Measurements from ENCODE around the gene CISH. TPM values are rescaled to one million over a fixed set of nuclear protein-coding genes. Genes with fewer than 3 reads are reported as not detected.

The CISH gene
- total and polyA plus RNA-seq, 10 of the 15 experiments (the other 5 are each of a cell fraction or from before 2014, with no cell fraction given): 0.21 to 4.4 (median 1.8) TPM

GRCh38 chr3:50630877-50631276, 19.3 kb upstream of the CISH start:
- intact Hi-C loops (cut with micrococcal nuclease; ENCODE audit: unreplicated experiment) (no loop called here), in situ Hi-C loops (cut with MboI) (no loop called here)
- Histone ChIP-seq H3K4me1 (ENCODE audit: control insufficient read depth, insufficient read depth, low read length) (peaks cover 10% of the 10 kb centered on the region), H3K9me3 (replicated peaks; ENCODE audit: control insufficient read depth, insufficient read depth, low read length) (no peaks in the 10 kb centered on the region), H3K27ac (ENCODE audit: control insufficient read depth, insufficient read depth) (no peak overlapping the region), H3K27me3 (replicated peaks in 1 of 2; ENCODE audit: control insufficient read depth in 2 of 2, insufficient read depth in 2 of 2, low read length in 1 of 2) (no peaks in the 10 kb centered on the region), H3K79me2 (ENCODE audit: control insufficient read depth, insufficient read depth, low read length) (no peaks in the 10 kb centered on the region), H3K4me3 (no peak overlapping the region), H3K36me3 (ENCODE audit: control insufficient read depth in 2 of 2, insufficient read depth in 2 of 2, low read length in 1 of 2) (peaks cover 0 to 6% of the 10 kb centered on the region in 2 experiments; a peak in 2 of 4 replicates), H4K20me1 (ENCODE audit: control insufficient read depth, insufficient read depth) (no peaks in the 10 kb centered on the region), H3K4me2 (ENCODE audit: control insufficient read depth, insufficient read depth) (no peak overlapping the region), H3K9ac (ENCODE audit: control insufficient read depth, insufficient read depth, low read length) (no peak overlapping the region), H2AFZ (ENCODE audit: control insufficient read depth, low read depth, low read length) (no peak overlapping the region)
- CTCF ChIA-PET: interaction anchor here (1.0 to 3.1 kb wide), 4 partner anchors 10 to 162 kb away, joined by 3 to 13 read pairs (median 8); no protein-coding TSS in a partner anchor
- SMC1A ChIA-PET (ENCODE audit: uncharacterized antibody, unreplicated experiment): interaction anchor here (1.2 to 5.7 kb wide), 3 partner anchors 8 to 16 kb away, joined by 5 to 26 read pairs (median 12); partner anchors contain the start of gene MAPKAPK3
- RAD21 ChIA-PET (ENCODE audit: unreplicated experiment): interaction anchor here (2.4 kb wide), 1 partner anchor 12 kb away, joined by 7 read pairs; no protein-coding TSS in a partner anchor
- FAIRE-seq: no peak
- BruUV-seq (replicated peaks): no TSS peak
- TF ChIP-seq YY1 (IDR thresholded peaks at IDR 0.05; ENCODE audit: low read depth, low read length) (no peak), NKRF (conservative IDR thresholded peaks at IDR 0.05) (no peak), TCF12 (IDR thresholded peaks at IDR 0.05; ENCODE audit: low read depth, low read length) (no peak), EP300 (IDR thresholded peaks at IDR 0.05; ENCODE audit: borderline replicate concordance in 1 of 2, control insufficient read depth in 1 of 2, low read depth in 2 of 2, low read length in 2 of 2) (no peak)
- no peak for ATAC-seq
- 60% methylated on average over 7 of the region's 7 CpGs for WGBS (ENCODE audit: insufficient coverage, insufficient replicate concordance, low lambda C conversion rate, missing lambda C conversion rate)
- POLR2A ChIA-PET: no interaction called here
- DNase-seq (ENCODE audit: low read depth, low spot score): no peak

All from GM12878 (cell line).